OCI-LY7 (cell line): Measurements from ENCODE around the gene MOB1B. TPM values are rescaled to one million over a fixed set of nuclear protein-coding genes. Genes with fewer than 3 reads are reported as not detected.

Experiments used
- BruUV-seq: library from RNA; stranded (reverse); fragments of 400-500 nt; replicated peaks from 2 replicates; lab custom pipeline; 2021; lab: Mats Ljungman, UMichigan
- CTCF ChIA-PET: fragments of 300-600 bp; sonication (Branson Sonifier 250); formaldehyde crosslinking; loops from one replicate; lab custom pipeline; 2022; ENCODE audit warnings: antibody characterized with exemption; ENCODE audit not compliant: unreplicated experiment; lab: Charles Lee
- POLR2A ChIA-PET: fragments of 300-600 bp; sonication (Branson Sonifier 250); formaldehyde crosslinking; loops from one replicate; lab custom pipeline; 2022; ENCODE audit warnings: antibody characterized with exemption; lab: Charles Lee
- DNase-seq: peaks from one replicate; pipeline ENCODE4 v3.0.0-alpha.2; 2015; ENCODE audit warnings: low spot score
- H2AFZ ChIP-seq: fragments of 200-600 bp; sonication (generic), shearing (Covaris generic); 2 replicates; pipeline ENCODE4 v1.6.1; 2014; ENCODE audit warnings: mild to moderate bottlenecking, antibody characterized with exemption, low read length, moderate library complexity
- H3K27ac ChIP-seq: fragments of 200-600 bp; sonication (generic); 2 replicates; pipeline ENCODE4 v1.5.1; 2014; ENCODE audit warnings: mixed run types, low read depth, mild to moderate bottlenecking, moderate library complexity, low read length, inconsistent platforms; ENCODE audit not compliant: poor library complexity, severe bottlenecking
- H3K36me3 ChIP-seq: fragments of 200-600 bp; sonication (generic); 2 replicates; pipeline ENCODE4 v1.6.1; 2014; ENCODE audit warnings: mild to moderate bottlenecking, antibody characterized with exemption, low read length, moderate library complexity, mixed read lengths; ENCODE audit not compliant: insufficient read depth
- H3K4me1 ChIP-seq: fragments of 200-600 bp; sonication (generic); 2 replicates; pipeline ENCODE4 v1.5.1; 2014; ENCODE audit warnings: mild to moderate bottlenecking, low read length; ENCODE audit not compliant: insufficient read depth, poor library complexity, severe bottlenecking
- H3K4me2 ChIP-seq: fragments of 200-600 bp; sonication (generic); 2 replicates; pipeline ENCODE4 v1.6.1; 2014; ENCODE audit warnings: mild to moderate bottlenecking, low read length
- H3K4me3 ChIP-seq: fragments of 200-600 bp; sonication (generic); 2 replicates; pipeline ENCODE4 v1.5.1; 2014; ENCODE audit warnings: mild to moderate bottlenecking, low read depth, low read length; ENCODE audit not compliant: poor library complexity, severe bottlenecking
- H3K79me2 ChIP-seq: fragments of 200-600 bp; sonication (generic); 2 replicates; pipeline ENCODE4 v1.6.1; 2016; ENCODE audit warnings: low read depth, mild to moderate bottlenecking, low read length, moderate library complexity, mixed read lengths; ENCODE audit not compliant: insufficient read depth
- H3K9me2 ChIP-seq: fragments of 200-600 bp; sonication (generic); 2 replicates; pipeline ENCODE4 v1.6.1; 2016; ENCODE audit warnings: mild to moderate bottlenecking, low read length, mixed read lengths; ENCODE audit not compliant: insufficient read depth
- H3K9me3 ChIP-seq: fragments of 200-600 bp; sonication (generic); 2 replicates; pipeline ENCODE4 v1.6.1; 2014; ENCODE audit warnings: mild to moderate bottlenecking, mixed run types, low read length, mixed read lengths
- H4K20me1 ChIP-seq: fragments of 200-600 bp; sonication (generic); 2 replicates; pipeline ENCODE4 v1.6.1; 2014; ENCODE audit warnings: mild to moderate bottlenecking, antibody characterized with exemption, low read length, moderate library complexity, mixed read lengths; ENCODE audit not compliant: insufficient read depth
- EZH2phosphoT487 ChIP-seq: fragments of 200-600 bp; sonication (generic); IDR thresholded peaks from 2 replicates; pipeline ENCODE4 v1.6.1; 2018; ENCODE audit warnings: low read depth, borderline replicate concordance, mild to moderate bottlenecking, mixed run types, antibody characterized with exemption, low read length, moderate library complexity, mixed read lengths
- intact Hi-C: fragments of 100-400 bp; cut with micrococcal nuclease; formaldehyde crosslinking; loops from one replicate; pipeline ENCODE4 v1.10.0; 2022; ENCODE audit not compliant: unreplicated experiment
- total RNA-seq, 2 experiments: library from RNA; depleted of rRNA in 1 of 2; stranded (reverse); fragments of >200 nt in 1 of 2; shearing (Covaris generic) in 1 of 2; gene quantifications; 2 replicates each; pipeline ENCODE4 v1.2.3, GENCODE V29; 2014 to 2022
- TF ChIP-seq, protein P1 (sequence below): fragments of 200-600 bp; sonication (generic); conservative IDR thresholded peaks from 2 replicates; pipeline ENCODE4 v1.5.1; 2014; ENCODE audit warnings: mild to moderate bottlenecking, antibody characterized with exemption, low read length, moderate library complexity, mixed read lengths

The MOB1B gene
- total RNA-seq, 2 experiments from 2014 or later = 4.7 to 22.4 TPM

DNA sequence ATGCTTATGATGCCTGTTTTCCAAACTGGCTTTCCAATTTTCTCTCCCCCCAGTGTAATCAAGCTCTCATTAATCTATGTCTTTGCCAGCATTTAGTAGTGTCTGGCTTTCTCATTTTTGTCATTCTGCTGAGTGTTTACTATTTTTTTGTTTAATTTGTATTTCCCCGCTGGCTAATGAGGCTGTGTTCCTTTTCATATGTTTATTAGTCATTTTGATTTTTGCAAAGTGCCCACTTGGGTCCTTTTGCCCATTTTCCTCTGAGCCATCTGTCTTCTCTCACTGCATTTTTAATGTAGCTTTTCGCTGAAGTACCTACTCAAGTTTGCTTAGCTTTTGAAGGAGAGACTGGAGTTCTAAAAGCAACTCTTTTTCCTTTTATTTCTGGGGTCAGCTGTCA is 106.0 kb downstream of the MOB1B start:
- Histone ChIP-seq H2AFZ (no peak overlapping the region), H3K4me3 (no peak overlapping the region), H3K4me2 (peak overlapping the region; percentile 59), H3K27ac (peak overlapping the region; percentile 44), H3K4me1 (peaks cover 69% of the 10 kb centered on the region), H4K20me1 (peaks cover 31% of the 10 kb centered on the region; the same call in 1 of the 2 replicates), H3K9me2 (no peaks in the 10 kb centered on the region), H3K79me2 (peaks cover 94% of the 10 kb centered on the region), H3K9me3 (no peaks in the 10 kb centered on the region), H3K36me3 (peaks cover 79% of the 10 kb centered on the region)
- TF ChIP-seq, protein P1, sequence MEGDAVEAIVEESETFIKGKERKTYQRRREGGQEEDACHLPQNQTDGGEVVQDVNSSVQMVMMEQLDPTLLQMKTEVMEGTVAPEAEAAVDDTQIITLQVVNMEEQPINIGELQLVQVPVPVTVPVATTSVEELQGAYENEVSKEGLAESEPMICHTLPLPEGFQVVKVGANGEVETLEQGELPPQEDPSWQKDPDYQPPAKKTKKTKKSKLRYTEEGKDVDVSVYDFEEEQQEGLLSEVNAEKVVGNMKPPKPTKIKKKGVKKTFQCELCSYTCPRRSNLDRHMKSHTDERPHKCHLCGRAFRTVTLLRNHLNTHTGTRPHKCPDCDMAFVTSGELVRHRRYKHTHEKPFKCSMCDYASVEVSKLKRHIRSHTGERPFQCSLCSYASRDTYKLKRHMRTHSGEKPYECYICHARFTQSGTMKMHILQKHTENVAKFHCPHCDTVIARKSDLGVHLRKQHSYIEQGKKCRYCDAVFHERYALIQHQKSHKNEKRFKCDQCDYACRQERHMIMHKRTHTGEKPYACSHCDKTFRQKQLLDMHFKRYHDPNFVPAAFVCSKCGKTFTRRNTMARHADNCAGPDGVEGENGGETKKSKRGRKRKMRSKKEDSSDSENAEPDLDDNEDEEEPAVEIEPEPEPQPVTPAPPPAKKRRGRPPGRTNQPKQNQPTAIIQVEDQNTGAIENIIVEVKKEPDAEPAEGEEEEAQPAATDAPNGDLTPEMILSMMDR = no peak
- TF ChIP-seq EZH2phosphoT487 = no peak
- ChIA-PET CTCF (interaction anchor here (2.5 kb wide), 1 partner anchor 12 kb away, joined by 12 read pairs; no protein-coding TSS in a partner anchor), POLR2A (interaction anchor here (0.9 to 9.5 kb wide), 4 partner anchors 13 to 318 kb away, joined by 4 to 108 read pairs (median 8); partner anchors contain the start of gene DCK)
- intact Hi-C loops = no loop called here
- DNase-seq = no peak
- BruUV-seq = no TSS peak

DNA sequence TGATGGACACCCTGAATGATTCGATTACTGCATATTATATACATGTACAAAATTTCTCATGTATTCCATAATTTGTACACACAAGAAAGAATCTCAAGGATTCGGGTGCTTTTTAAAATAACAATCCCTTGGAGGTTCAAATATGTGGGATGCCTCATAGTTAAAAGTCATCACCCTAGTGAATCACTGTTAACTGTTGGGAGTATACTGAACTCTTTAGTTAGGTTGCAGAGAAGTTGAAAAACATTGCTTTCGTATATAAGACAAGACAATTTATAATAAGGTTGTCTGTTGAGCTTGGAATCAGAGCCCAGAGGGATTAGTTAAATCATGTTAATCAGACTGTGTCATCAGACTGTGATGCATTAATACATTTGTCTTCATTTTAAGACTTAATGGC is 106.9 kb downstream of the MOB1B start:
- intact Hi-C loops = no loop called here
- H3K4me2 ChIP-seq = peak overlapping the region; percentile 59
- peaks cover 80% of the 10 kb centered on the region for H3K36me3 ChIP-seq
- H2AFZ ChIP-seq = no peak overlapping the region
- no peaks in the 10 kb centered on the region for H3K9me2 ChIP-seq
- no peak overlapping the region for H3K4me3 ChIP-seq
- BruUV-seq = TSS peak; percentile 19
- DNase-seq = no peak
- CTCF ChIA-PET = interaction anchor here (2.5 kb wide), 1 partner anchor 13 kb away, joined by 12 read pairs; no protein-coding TSS in a partner anchor
- POLR2A ChIA-PET = interaction anchor here (0.6 to 9.5 kb wide), 6 partner anchors 10 to 330 kb away, joined by 3 to 108 read pairs (median 6); partner anchors contain the start of gene DCK
- peaks cover 60% of the 10 kb centered on the region for H3K4me1 ChIP-seq
- H3K27ac ChIP-seq = peak overlapping the region; percentile 44
- H3K9me3 ChIP-seq = no peaks in the 10 kb centered on the region; the same call in 1 of the 2 replicates
- TF ChIP-seq EZH2phosphoT487 = no peak
- TF ChIP-seq, protein P1 = no peak
- peaks cover 94% of the 10 kb centered on the region for H3K79me2 ChIP-seq
- H4K20me1 ChIP-seq = peaks cover 24% of the 10 kb centered on the region; the same call in 1 of the 2 replicates
